Astrocyte (in vitro differentiated cells and primary cell): ENCODE results near the gene TRANK1. TPM values are rescaled to one million over a fixed set of nuclear protein-coding genes. Genes with fewer than 3 reads are reported as not detected.

Experiments
- DNase-seq: peaks from one replicate; pipeline ENCODE4 v3.0.0-alpha.2; 2010; ENCODE audit warnings: low read depth
- FAIRE-seq: peaks from 2 replicates; lab custom pipeline; 2011; peaks lifted over from hg19 to GRCh38; lab: Jason Lieb, UNC
- H2AFZ ChIP-seq: 2 replicates; pipeline ENCODE4 v1.6.0; 2012; ENCODE audit warnings: low read depth, low read length, inconsistent platforms
- H3K27ac ChIP-seq: 2 replicates; pipeline ENCODE4 v1.5.1; 2011; ENCODE audit warnings: low read depth, low read length, inconsistent platforms
- H3K27me3 ChIP-seq: 2 replicates; pipeline ENCODE4 v1.6.0; 2011; ENCODE audit warnings: low read length, inconsistent platforms; ENCODE audit not compliant: insufficient read depth
- H3K36me3 ChIP-seq: 2 replicates; pipeline ENCODE4 v1.5.1; 2011; ENCODE audit warnings: low read length, inconsistent platforms; ENCODE audit not compliant: insufficient read depth
- H3K4me1 ChIP-seq: 2 replicates; pipeline ENCODE4 v1.5.1; 2011; ENCODE audit warnings: low read length, inconsistent platforms; ENCODE audit not compliant: insufficient read depth
- H3K4me2 ChIP-seq: 2 replicates; pipeline ENCODE4 v1.6.0; 2012; ENCODE audit warnings: low read length, inconsistent platforms
- H3K4me3 ChIP-seq: 2 replicates; pipeline ENCODE4 v1.5.1; 2011; ENCODE audit warnings: low read depth, mild to moderate bottlenecking, low read length, inconsistent platforms; ENCODE audit not compliant: insufficient read depth
- H3K79me2 ChIP-seq: 2 replicates; pipeline ENCODE4 v1.6.0; 2012; ENCODE audit warnings: mild to moderate bottlenecking, low read length, inconsistent platforms; ENCODE audit not compliant: insufficient read depth
- H3K9ac ChIP-seq: 2 replicates; pipeline ENCODE4 v1.6.0; 2012; ENCODE audit warnings: mild to moderate bottlenecking, low read length, inconsistent platforms
- H3K9me3 ChIP-seq: 2 replicates; pipeline ENCODE4 v1.5.1; 2012; ENCODE audit warnings: low read depth, mild to moderate bottlenecking, low read length, inconsistent platforms; ENCODE audit not compliant: insufficient read depth
- H4K20me1 ChIP-seq: 2 replicates; pipeline ENCODE4 v1.6.0; 2012; ENCODE audit warnings: low read length, inconsistent platforms; ENCODE audit not compliant: insufficient read depth
- H3K27ac Mint-ChIP-seq: one replicate; pipeline ENCODE4 v1.8.0; 2021; ENCODE audit warnings: mild to moderate bottlenecking, mixed read lengths; ENCODE audit not compliant: unreplicated experiment
- H3K27me3 Mint-ChIP-seq: one replicate; pipeline ENCODE4 v1.8.0; 2021; ENCODE audit warnings: low read depth, mixed read lengths; ENCODE audit not compliant: unreplicated experiment
- H3K36me3 Mint-ChIP-seq: one replicate; pipeline ENCODE4 v1.8.0; 2021; ENCODE audit warnings: low read depth, mixed read lengths; ENCODE audit not compliant: unreplicated experiment
- H3K4me1 Mint-ChIP-seq: one replicate; pipeline ENCODE4 v1.8.0; 2021; ENCODE audit warnings: low read depth, mixed read lengths; ENCODE audit not compliant: unreplicated experiment
- H3K4me3 Mint-ChIP-seq: one replicate; pipeline ENCODE4 v1.8.0; 2021; ENCODE audit warnings: mild to moderate bottlenecking, moderate library complexity, mixed read lengths; ENCODE audit not compliant: unreplicated experiment
- H3K9me3 Mint-ChIP-seq: one replicate; pipeline ENCODE4 v1.8.0; 2021; ENCODE audit warnings: mild to moderate bottlenecking, mixed read lengths; ENCODE audit not compliant: unreplicated experiment
- EZH2 ChIP-seq: IDR thresholded peaks from 2 replicates; pipeline ENCODE4 v1.6.1; 2012; ENCODE audit warnings: mild to moderate bottlenecking, low read length, inconsistent platforms; ENCODE audit not compliant: insufficient read depth
- total RNA-seq: library from RNA; stranded (reverse); gene quantifications from 2 replicates; pipeline ENCODE4 v1.2.1, GENCODE V29; 2021
- TF ChIP-seq, protein P1 (sequence below): IDR thresholded peaks from 2 replicates; pipeline ENCODE4 v1.5.1; 2011; ENCODE audit warnings: low read depth, mild to moderate bottlenecking, inconsistent platforms, low read length, moderate library complexity; ENCODE audit not compliant: insufficient read depth

Gene TRANK1
- total RNA-seq, 1 donor from 2014 or later: 5.6 TPM

DNA sequence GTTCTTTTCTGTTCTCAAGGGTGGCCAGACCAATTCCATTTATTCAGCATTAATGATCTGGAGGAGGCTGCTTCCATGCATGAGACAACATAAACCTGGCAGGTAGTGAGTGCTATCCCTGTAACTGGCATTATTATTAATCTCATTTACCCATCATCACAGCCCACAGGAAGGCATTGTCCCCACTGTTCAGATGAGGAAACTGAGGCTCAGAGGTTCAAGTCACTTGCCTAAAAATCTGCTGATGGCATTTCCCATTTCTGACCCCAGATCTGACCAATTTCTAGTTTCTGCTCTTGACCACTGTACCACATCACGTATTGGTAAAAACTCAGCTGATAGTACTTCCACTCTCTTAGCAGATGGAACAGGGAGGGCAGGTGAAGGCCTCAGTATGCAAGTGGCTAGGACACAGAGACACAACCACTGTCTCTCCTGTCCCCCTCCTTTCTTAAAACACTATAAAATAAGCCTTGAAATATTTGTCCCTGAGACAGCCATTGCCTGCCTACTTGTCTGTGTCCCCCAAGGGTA lies 36.1 kb downstream of the TRANK1 start:
- Histone ChIP-seq H3K4me1 (peaks cover 15% of the 10 kb centered on the region), H3K79me2 (no peaks in the 10 kb centered on the region), H3K4me3 (no peak overlapping the region), H3K9ac (no peak overlapping the region), H4K20me1 (no peaks in the 10 kb centered on the region), H2AFZ (peak overlapping the region; percentile 52), H3K27me3 (no peaks in the 10 kb centered on the region), H3K36me3 (no peaks in the 10 kb centered on the region), H3K9me3 (no peaks in the 10 kb centered on the region), H3K27ac (no peak overlapping the region), H3K4me2 (peak overlapping the region; percentile 76)
- no peaks in the 10 kb centered on the region for H3K36me3 Mint-ChIP-seq
- DNase-seq (no peak), FAIRE-seq (no peak)
- H3K27me3 Mint-ChIP-seq: no peaks in the 10 kb centered on the region
- peaks cover 24% of the 10 kb centered on the region for H3K4me1 Mint-ChIP-seq
- TF ChIP-seq, protein P1, sequence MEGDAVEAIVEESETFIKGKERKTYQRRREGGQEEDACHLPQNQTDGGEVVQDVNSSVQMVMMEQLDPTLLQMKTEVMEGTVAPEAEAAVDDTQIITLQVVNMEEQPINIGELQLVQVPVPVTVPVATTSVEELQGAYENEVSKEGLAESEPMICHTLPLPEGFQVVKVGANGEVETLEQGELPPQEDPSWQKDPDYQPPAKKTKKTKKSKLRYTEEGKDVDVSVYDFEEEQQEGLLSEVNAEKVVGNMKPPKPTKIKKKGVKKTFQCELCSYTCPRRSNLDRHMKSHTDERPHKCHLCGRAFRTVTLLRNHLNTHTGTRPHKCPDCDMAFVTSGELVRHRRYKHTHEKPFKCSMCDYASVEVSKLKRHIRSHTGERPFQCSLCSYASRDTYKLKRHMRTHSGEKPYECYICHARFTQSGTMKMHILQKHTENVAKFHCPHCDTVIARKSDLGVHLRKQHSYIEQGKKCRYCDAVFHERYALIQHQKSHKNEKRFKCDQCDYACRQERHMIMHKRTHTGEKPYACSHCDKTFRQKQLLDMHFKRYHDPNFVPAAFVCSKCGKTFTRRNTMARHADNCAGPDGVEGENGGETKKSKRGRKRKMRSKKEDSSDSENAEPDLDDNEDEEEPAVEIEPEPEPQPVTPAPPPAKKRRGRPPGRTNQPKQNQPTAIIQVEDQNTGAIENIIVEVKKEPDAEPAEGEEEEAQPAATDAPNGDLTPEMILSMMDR: no peak
- no peak for TF ChIP-seq EZH2
- no peak overlapping the region for H3K4me3 Mint-ChIP-seq
- H3K27ac Mint-ChIP-seq: peak overlapping the region; percentile 22
- H3K9me3 Mint-ChIP-seq: peaks cover 2% of the 10 kb centered on the region

DNA sequence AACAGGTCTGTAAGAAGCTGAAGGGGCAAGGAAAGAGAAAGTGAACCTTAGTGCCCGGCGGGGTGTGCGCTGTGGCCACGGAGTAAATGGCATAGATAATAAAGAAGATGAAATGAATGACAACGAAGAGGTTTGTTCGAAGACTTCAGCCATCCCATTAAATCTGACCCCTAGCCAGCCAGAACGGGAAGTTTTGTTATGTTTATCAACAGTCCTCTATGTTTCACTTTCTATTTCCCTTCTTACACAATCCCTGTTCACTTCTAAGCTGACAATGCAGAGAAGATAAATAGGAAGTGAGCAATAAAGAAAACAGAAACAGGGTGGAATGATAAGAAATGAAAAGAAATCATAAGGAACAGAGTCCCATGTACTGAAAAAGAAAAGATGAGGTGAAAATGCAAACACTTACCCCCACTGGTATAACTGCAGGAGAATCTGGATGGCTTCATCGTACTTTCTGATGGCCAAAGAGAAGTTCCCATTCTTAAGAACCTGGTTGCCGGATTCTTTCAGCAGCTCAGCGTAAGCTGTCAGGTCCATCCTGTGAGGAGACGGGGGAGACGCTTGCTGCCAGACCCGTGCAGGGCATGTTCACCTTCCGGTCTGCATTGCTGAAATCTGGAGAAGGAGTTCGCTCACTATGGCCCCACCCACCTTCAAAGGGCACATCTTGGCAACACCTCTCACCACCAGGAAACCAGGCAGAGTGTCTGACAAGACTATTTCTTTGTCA lies 36.8 kb downstream of the TRANK1 start:
- Mint-ChIP-seq H3K4me3 (no peak overlapping the region), H3K4me1 (peaks cover 21% of the 10 kb centered on the region), H3K36me3 (no peaks in the 10 kb centered on the region), H3K9me3 (no peaks in the 10 kb centered on the region), H3K27ac (peak overlapping the region; percentile 50), H3K27me3 (no peaks in the 10 kb centered on the region)
- Histone ChIP-seq H3K4me1 (peaks cover 15% of the 10 kb centered on the region), H2AFZ (peak overlapping the region; percentile 52), H4K20me1 (no peaks in the 10 kb centered on the region), H3K9me3 (no peaks in the 10 kb centered on the region), H3K27me3 (no peaks in the 10 kb centered on the region), H3K4me2 (peak overlapping the region; percentile 76), H3K79me2 (no peaks in the 10 kb centered on the region), H3K4me3 (peak overlapping the region; percentile 30), H3K27ac (no peak overlapping the region), H3K36me3 (no peaks in the 10 kb centered on the region), H3K9ac (peak overlapping the region; percentile 37)
- FAIRE-seq (peak; percentile 26), DNase-seq (peak; percentile 57)
- TF ChIP-seq EZH2: no peak
- TF ChIP-seq, protein P1: no peak
